Ascending aorta (tissue), 2 donors: ENCODE results near the gene CARMIL1. TPM values are rescaled to one million over a fixed set of nuclear protein-coding genes. Genes with fewer than 3 reads are reported as not detected.

ENCODE experiments used
- DNase-seq, 2 donors: peaks; one replicate each; pipeline ENCODE4 v3.0.0-alpha.2; 2019; ENCODE audit warnings: low spot score in 2 of 2
- H3K27ac ChIP-seq, 2 donors: fragments of 200-600 bp; sonication (generic); one replicate each; pipeline ENCODE4 v1.5.1; 2016 to 2017; ENCODE audit warnings: mild to moderate bottlenecking in 1 of 2
- H3K27me3 ChIP-seq: fragments of 200-600 bp; sonication (generic); one replicate; pipeline ENCODE4 v1.5.1; 2017
- H3K36me3 ChIP-seq, 2 donors: fragments of 200-600 bp; sonication (generic); one replicate each; pipeline ENCODE4 v1.5.1; 2016
- H3K4me1 ChIP-seq, 2 donors: fragments of 200-600 bp; sonication (generic); one replicate each; pipeline ENCODE4 v1.5.1; 2016 to 2017; ENCODE audit warnings: mild to moderate bottlenecking in 1 of 2
- H3K4me3 ChIP-seq, 2 donors: fragments of 200-600 bp; sonication (generic); one replicate each; pipeline ENCODE4 v1.5.1; 2016 to 2017; ENCODE audit warnings: mild to moderate bottlenecking in 1 of 2
- H3K9me3 ChIP-seq, 2 donors: fragments of 200-600 bp; sonication (generic); one replicate each; pipeline ENCODE4 v1.5.1; 2016
- CTCF ChIP-seq, 3 experiments: fragments of 200-600 bp in 2 of 3; fragments of 450-650 bp in 1 of 3; sonication (generic) in 2 of 3; IDR thresholded peaks; one replicate each; pipeline ENCODE4 v1.5.1; 2016 to 2019; ENCODE audit warnings: antibody characterized with exemption in 3 of 3, mild to moderate bottlenecking in 1 of 3, moderate library complexity in 1 of 3
- intact Hi-C: fragments of 100-400 bp; cut with DNase I; formaldehyde crosslinking; loops from one replicate; pipeline ENCODE4 v1.15.1; 2023
- total RNA-seq: library from RNA; depleted of rRNA; stranded (reverse); fragments of >200 nt; gene quantifications from one replicate; pipeline ENCODE4 v1.1.0, GENCODE V29; 2016

CARMIL1 gene
- total RNA-seq, 1 donor from 2014 or later = 16.1 TPM

- no peak overlapping the region for H3K4me3 ChIP-seq
- no peaks in the 10 kb centered on the region for H3K9me3 ChIP-seq
- intact Hi-C loops = no loop called here
- DNase-seq = no peak
- no peak for TF ChIP-seq CTCF (IDR thresholded peaks at IDR 0.05)
- no peak overlapping the region for H3K27ac ChIP-seq
- H3K36me3 ChIP-seq = no peaks in the 10 kb centered on the region
- no peaks in the 10 kb centered on the region for H3K27me3 ChIP-seq
- peaks cover 0 to 20% of the 10 kb centered on the region in 2 donors for H3K4me1 ChIP-seq
Observed at GRCh38 chr6:25341923-25342619, 62.9 kb downstream of the CARMIL1 start.

- H3K36me3 ChIP-seq = no peaks in the 10 kb centered on the region
- intact Hi-C loops = no loop called here
- no peaks in the 10 kb centered on the region for H3K27me3 ChIP-seq
- peaks cover 0 to 21% of the 10 kb centered on the region in 2 donors for H3K4me1 ChIP-seq
- H3K9me3 ChIP-seq = no peaks in the 10 kb centered on the region
- H3K27ac ChIP-seq = no peak overlapping the region
- no peak for TF ChIP-seq CTCF (IDR thresholded peaks at IDR 0.05)
- no peak overlapping the region for H3K4me3 ChIP-seq
- no peak for DNase-seq
Observed at GRCh38 chr6:25342802-25343201, 63.6 kb downstream of the CARMIL1 start.

- no peak for TF ChIP-seq CTCF (IDR thresholded peaks at IDR 0.05)
- H3K27me3 ChIP-seq = no peaks in the 10 kb centered on the region
- H3K27ac ChIP-seq = no peak overlapping the region
- no peaks in the 10 kb centered on the region for H3K9me3 ChIP-seq
- H3K36me3 ChIP-seq = no peaks in the 10 kb centered on the region
- H3K4me1 ChIP-seq = peaks cover 0 to 20% of the 10 kb centered on the region in 2 donors
- no peak overlapping the region for H3K4me3 ChIP-seq
- no peak for DNase-seq
- intact Hi-C loops = no loop called here
Observed at GRCh38 chr6:25343984-25344383, 64.8 kb downstream of the CARMIL1 start.

GRCh38 chr6:25344827-25345226 is 65.7 kb downstream of the CARMIL1 start:
- Histone ChIP-seq H3K4me1 (peaks cover 0 to 16% of the 10 kb centered on the region in 2 donors), H3K9me3 (no peaks in the 10 kb centered on the region), H3K4me3 (no peak overlapping the region), H3K27ac (no peak overlapping the region), H3K36me3 (no peaks in the 10 kb centered on the region), H3K27me3 (no peaks in the 10 kb centered on the region)
- intact Hi-C loops = no loop called here
- DNase-seq = no peak
- TF ChIP-seq CTCF (IDR thresholded peaks at IDR 0.05) = no peak

- intact Hi-C loops = no loop called here
- no peaks in the 10 kb centered on the region for H3K36me3 ChIP-seq
- H3K4me3 ChIP-seq = no peak overlapping the region
- no peaks in the 10 kb centered on the region for H3K27me3 ChIP-seq
- no peak overlapping the region for H3K27ac ChIP-seq
- H3K9me3 ChIP-seq = no peaks in the 10 kb centered on the region
- peaks cover 3 to 27% of the 10 kb centered on the region in 2 donors for H3K4me1 ChIP-seq
- no peak for DNase-seq
- no peak for TF ChIP-seq CTCF (IDR thresholded peaks at IDR 0.05)
Observed at GRCh38 chr6:25346064-25346463, 66.9 kb downstream of the CARMIL1 start.
